Measurements from ENCODE around the gene AARS2. TPM values are rescaled to one million over a fixed set of nuclear protein-coding genes. Genes with fewer than 3 reads are reported as not detected.

Gene AARS2
- total RNA-seq, 4 donors from 2014 or later: 6.1 to 9.4 (median 6.9) TPM

DNA sequence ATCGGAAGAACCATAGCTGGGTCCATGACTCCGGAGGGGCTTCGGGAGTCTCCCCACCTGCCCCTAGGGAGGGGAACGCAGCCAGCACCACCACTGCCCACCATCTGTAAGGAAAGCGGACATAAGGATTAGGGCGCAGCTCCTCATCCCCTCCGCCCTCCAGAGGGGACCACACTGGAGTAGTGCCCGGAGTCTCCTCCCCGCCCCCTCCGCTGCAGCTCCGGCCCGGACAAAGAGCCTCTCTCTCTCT lies 56.4 kb downstream of the AARS2 start:
- ATAC-seq: no peak
- no peaks in the 10 kb centered on the region for H3K27me3 ChIP-seq
- no peak for TF ChIP-seq POLR2AphosphoS5 (IDR thresholded peaks at IDR 0.05)
- TF ChIP-seq, protein P1, sequence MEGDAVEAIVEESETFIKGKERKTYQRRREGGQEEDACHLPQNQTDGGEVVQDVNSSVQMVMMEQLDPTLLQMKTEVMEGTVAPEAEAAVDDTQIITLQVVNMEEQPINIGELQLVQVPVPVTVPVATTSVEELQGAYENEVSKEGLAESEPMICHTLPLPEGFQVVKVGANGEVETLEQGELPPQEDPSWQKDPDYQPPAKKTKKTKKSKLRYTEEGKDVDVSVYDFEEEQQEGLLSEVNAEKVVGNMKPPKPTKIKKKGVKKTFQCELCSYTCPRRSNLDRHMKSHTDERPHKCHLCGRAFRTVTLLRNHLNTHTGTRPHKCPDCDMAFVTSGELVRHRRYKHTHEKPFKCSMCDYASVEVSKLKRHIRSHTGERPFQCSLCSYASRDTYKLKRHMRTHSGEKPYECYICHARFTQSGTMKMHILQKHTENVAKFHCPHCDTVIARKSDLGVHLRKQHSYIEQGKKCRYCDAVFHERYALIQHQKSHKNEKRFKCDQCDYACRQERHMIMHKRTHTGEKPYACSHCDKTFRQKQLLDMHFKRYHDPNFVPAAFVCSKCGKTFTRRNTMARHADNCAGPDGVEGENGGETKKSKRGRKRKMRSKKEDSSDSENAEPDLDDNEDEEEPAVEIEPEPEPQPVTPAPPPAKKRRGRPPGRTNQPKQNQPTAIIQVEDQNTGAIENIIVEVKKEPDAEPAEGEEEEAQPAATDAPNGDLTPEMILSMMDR (IDR thresholded peaks at IDR 0.05): no peak
- no peak for TF ChIP-seq POLR2A (IDR thresholded peaks at IDR 0.05)
- no peak for TF ChIP-seq EP300 (IDR thresholded peaks at IDR 0.05)
- peak overlapping the region; percentile 63 to 94 (median 90) for H3K27ac ChIP-seq
- peak overlapping the region; percentile 79 to 99 for H3K4me3 ChIP-seq
- H3K36me3 ChIP-seq: peaks cover 0 to 69% of the 10 kb centered on the region in 2 donors
- WGBS, 2 donors (ENCODE audit: low coverage in 1 of 2): 0 to 1% methylated on average over 4 to 9 of the region's 12 CpGs
- peaks cover 0 to 60% (median 12%) of the 10 kb centered on the region in 3 donors for H3K4me1 ChIP-seq
- no peaks in the 10 kb centered on the region for H3K9me3 ChIP-seq

DNA sequence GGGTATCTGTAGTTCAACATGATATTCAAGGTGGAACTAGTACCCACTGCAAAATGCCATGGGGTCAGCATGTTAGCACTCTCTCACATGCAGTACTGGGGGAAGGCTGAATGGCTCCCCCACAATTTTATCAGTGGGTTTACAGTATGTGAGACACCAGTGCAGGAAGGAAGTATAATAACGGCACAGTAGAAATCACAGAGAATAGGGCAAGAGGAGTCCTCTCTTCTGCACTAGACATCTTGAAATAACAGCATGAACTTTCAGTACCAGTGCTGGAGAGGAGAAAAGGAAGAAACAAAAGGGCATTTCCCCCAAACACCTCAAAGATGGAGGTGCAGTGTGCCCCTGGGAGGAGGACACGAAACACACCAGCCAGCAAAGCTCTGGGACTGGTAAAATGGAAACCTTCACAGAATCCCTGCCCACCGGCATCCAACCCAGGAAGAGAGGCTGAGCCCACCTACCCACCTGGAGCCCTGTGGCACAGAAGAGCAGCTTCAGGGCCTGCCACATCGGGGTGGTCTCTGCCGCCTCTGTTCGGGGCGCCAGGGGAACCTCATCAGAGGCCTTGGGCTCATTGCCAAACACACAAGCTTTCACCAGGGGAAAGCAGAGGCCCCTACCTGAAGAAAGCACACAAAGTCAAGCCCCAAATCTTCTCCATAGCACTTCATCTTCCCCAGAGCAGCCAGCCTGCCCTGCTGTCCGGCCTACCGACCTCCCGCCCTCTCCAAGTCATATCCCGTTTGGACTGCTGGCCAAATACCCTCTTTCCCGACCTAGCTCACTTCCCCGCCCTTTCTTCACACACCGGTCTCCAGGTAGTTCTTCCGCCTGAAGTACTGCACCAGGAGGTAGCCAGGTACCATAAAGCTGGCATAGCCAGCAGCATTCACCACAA lies 57.0 kb downstream of the AARS2 start:
- peaks cover 0 to 69% of the 10 kb centered on the region in 2 donors for H3K36me3 ChIP-seq
- WGBS, 2 donors (ENCODE audit: low coverage in 1 of 2): 16 to 23% methylated on average over 4 to 10 of the region's 15 CpGs
- H3K27me3 ChIP-seq: no peaks in the 10 kb centered on the region
- no peak for ATAC-seq
- peak overlapping the region; percentile 79 to 99 for H3K4me3 ChIP-seq
- peaks cover 0 to 64% (median 12%) of the 10 kb centered on the region in 3 donors for H3K4me1 ChIP-seq
- peak overlapping the region in 3 of 4 donors; percentile 87 to 94 (median 92) for H3K27ac ChIP-seq
- no peaks in the 10 kb centered on the region for H3K9me3 ChIP-seq
- no peak for TF ChIP-seq POLR2AphosphoS5 (IDR thresholded peaks at IDR 0.05)
- no peak for TF ChIP-seq POLR2A (IDR thresholded peaks at IDR 0.05)
- TF ChIP-seq, protein P1 (IDR thresholded peaks at IDR 0.05): no peak
- no peak for TF ChIP-seq EP300 (IDR thresholded peaks at IDR 0.05)

DNA sequence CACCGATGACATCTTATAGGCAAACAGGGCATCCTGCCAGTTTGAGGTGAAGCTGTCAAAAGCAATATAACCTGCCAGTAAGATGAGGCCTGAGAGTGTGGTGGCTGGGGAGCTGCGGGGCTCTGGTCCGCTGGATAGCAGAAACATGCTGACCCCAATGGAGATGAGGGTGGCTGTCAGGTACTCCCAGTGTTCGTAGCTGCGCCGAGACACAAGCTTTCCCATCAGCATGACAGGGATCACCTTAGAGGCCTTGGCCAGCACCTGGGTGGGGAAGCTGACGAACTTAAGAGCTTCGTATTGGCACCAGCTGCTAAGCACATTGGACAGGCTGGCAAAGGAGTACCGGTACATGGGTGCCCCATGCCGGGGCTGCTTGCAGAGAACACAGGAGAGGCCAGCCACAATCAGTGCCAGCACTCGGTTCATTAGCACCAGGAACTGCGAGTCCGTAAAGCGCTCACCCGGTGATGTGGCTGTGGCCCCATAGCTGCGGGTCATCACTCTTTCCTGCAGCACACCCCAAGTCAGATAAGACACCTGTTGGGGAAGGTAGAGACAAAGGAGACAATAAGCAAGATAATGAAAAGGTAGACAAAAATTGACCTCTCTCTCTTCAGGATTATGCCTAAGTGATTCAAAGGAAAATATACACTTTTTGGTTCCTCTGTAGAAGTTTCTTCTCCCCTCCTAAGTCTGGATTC lies 57.9 kb downstream of the AARS2 start:
- Histone ChIP-seq H3K4me1 (peaks cover 0 to 72% (median 12%) of the 10 kb centered on the region in 3 donors), H3K27ac (peak overlapping the region in 2 of 4 donors; percentile 11 to 92), H3K27me3 (no peaks in the 10 kb centered on the region), H3K9me3 (no peaks in the 10 kb centered on the region), H3K36me3 (peaks cover 0 to 77% of the 10 kb centered on the region in 2 donors), H3K4me3 (no peak overlapping the region)
- ATAC-seq: no peak
- WGBS, 2 donors (ENCODE audit: low coverage in 1 of 2): 14 to 52% methylated on average over 1 to 4 of the region's 16 CpGs
- TF ChIP-seq, protein P1 (IDR thresholded peaks at IDR 0.05): no peak
- peak; percentile 51 for TF ChIP-seq POLR2AphosphoS5 (IDR thresholded peaks at IDR 0.05)

DNA sequence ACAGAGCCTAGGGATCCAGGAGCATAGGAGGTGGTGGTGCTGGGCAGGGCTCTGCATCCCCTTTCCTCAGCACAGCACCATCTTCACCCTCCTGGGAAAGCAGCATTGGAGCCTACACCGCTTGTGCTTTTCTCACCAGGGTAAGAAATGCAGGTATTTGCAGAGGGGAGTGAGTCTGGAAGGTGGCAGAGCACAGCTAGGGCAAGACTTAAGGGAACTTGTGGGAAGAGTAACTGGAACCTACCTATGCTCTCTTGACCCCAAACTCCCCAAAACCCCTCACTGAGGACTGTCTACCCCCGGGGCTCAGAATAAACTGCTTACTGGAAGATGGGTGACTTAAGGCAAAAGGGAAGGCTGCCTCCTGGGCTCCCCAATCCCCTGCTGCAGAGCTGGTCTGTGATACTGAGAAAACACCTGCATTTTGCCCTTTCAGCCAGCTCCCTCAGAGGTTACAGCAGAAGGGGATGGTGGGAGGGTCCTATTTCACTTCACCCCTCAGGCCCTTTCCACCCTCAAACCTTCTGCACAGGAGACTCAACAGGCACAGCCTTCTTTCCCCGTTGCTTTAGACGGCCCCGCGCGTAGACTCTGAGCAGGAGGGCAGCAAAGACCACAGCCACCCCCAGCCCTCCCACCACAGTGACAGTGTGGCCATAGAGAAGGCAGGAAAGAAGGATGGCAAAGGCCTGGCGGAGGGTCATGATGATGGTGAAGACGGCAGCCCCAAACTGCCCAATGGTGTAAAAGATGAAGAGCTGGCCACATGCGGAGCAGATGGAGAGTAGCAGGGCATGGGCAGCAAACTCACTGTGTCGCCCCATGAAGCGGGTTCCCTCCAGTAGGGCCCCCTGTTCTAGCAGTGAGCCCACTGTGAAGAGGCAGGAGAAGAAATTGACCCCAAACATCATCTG lies 58.7 kb downstream of the AARS2 start:
- Histone ChIP-seq H3K36me3 (peaks cover 0 to 77% of the 10 kb centered on the region in 2 donors), H3K9me3 (no peaks in the 10 kb centered on the region), H3K4me1 (peaks cover 0 to 80% (median 16%) of the 10 kb centered on the region in 3 donors), H3K27ac (peak overlapping the region in 1 of 4 donors; percentile 92), H3K27me3 (no peaks in the 10 kb centered on the region), H3K4me3 (no peak overlapping the region)
- 55 to 60% methylated on average over 1 to 2 of the region's 12 CpGs for WGBS, 2 donors (ENCODE audit: low coverage in 1 of 2)
- no peak for ATAC-seq
- no peak for TF ChIP-seq POLR2AphosphoS5 (IDR thresholded peaks at IDR 0.05)
- TF ChIP-seq EP300 (IDR thresholded peaks at IDR 0.05): no peak
- TF ChIP-seq POLR2A (IDR thresholded peaks at IDR 0.05): no peak
- TF ChIP-seq, protein P1 (IDR thresholded peaks at IDR 0.05): no peak

All from gastroesophageal sphincter (tissue), 4 donors.